HCT116 (cell line): Measurements from ENCODE around the gene TSC22D3. TPM values are rescaled to one million over a fixed set of nuclear protein-coding genes. Genes with fewer than 3 reads are reported as not detected.

ENCODE experiments used
- ATAC-seq: fragments of 200-7000 bp; cut with Tn5 transposase; 2 replicates; pipeline ENCODE4 v1.9.1; 2020; ENCODE audit warnings: mild to moderate bottlenecking, moderate library complexity
- BruUV-seq: library from RNA; stranded (reverse); fragments of 400-500 nt; replicated peaks from 2 replicates; lab custom pipeline; 2021; lab: Mats Ljungman, UMichigan
- CTCF ChIA-PET: fragments of 300-600 bp; sonication (Branson Sonifier 250); formaldehyde crosslinking; loops from one replicate; lab custom pipeline; 2021; ENCODE audit warnings: antibody characterized with exemption; lab: Charles Lee
- POLR2A ChIA-PET: fragments of 300-600, 350-600 bp; sonication (Branson Sonifier 250); formaldehyde crosslinking; loops from one replicate; lab custom pipeline; 2021; ENCODE audit warnings: antibody characterized with exemption; lab: Charles Lee
- RAD21 ChIA-PET, 2 experiments: fragments of 300-600 bp; sonication (Branson Sonifier 250); formaldehyde crosslinking; loops; one replicate each; lab custom pipeline; 2023; ENCODE audit warnings: low total read pairs in 2 of 2; ENCODE audit not compliant: uncharacterized antibody in 2 of 2, unreplicated experiment in 2 of 2, low non-redundant PET in 1 of 2; lab: Charles Lee
- DNase-seq: peaks from one replicate; pipeline ENCODE4 v3.0.0-alpha.2; 2010; ENCODE audit warnings: low read depth, low spot score
- H2AFZ ChIP-seq: fragments of 200-600 bp; shearing (Covaris generic), sonication (generic); 2 replicates; pipeline ENCODE4 v1.6.1; 2017; ENCODE audit warnings: low read depth, mixed run types, mixed read lengths, antibody characterized with exemption, low read length; ENCODE audit not compliant: poor library complexity, severe bottlenecking
- H3K27ac ChIP-seq: 2 replicates; pipeline ENCODE4 v1.5.1; 2012; ENCODE audit warnings: low read depth, low read length
- H3K27me3 ChIP-seq: fragments of 200-600 bp; sonication (generic); 2 replicates; pipeline ENCODE4 v1.6.1; 2016; ENCODE audit warnings: mixed run types, low read length, mixed read lengths; ENCODE audit not compliant: insufficient read depth
- H3K36me3 ChIP-seq, 2 experiments: fragments of 200-500 bp in 1 of 2; fragments of 200-600 bp in 1 of 2; sonication (Bioruptor generic) in 1 of 2; sonication (generic) in 1 of 2; 2 replicates each; pipeline versions ENCODE4 v1.5.1 to v1.6.1; 2014 to 2016; ENCODE audit warnings: low read length in 2 of 2, inconsistent platforms in 1 of 2, mixed read lengths in 1 of 2, mixed run types in 1 of 2; ENCODE audit not compliant: insufficient read depth in 2 of 2, control insufficient read depth in 1 of 2
- H3K4me1 ChIP-seq, 2 experiments: fragments of 200-600 bp in 1 of 2; sonication (generic) in 1 of 2; 2 replicates each; pipeline versions ENCODE4 v1.5.1 to v1.6.1; 2012 to 2017; ENCODE audit warnings: low read length in 2 of 2, inconsistent platforms in 1 of 2, mild to moderate bottlenecking in 1 of 2, mixed read lengths in 1 of 2, mixed run types in 1 of 2, moderate library complexity in 1 of 2; ENCODE audit not compliant: insufficient read depth in 2 of 2, control insufficient read depth in 1 of 2
- H3K4me2 ChIP-seq: fragments of 200-600 bp; sonication (generic); 2 replicates; pipeline ENCODE4 v1.6.1; 2017; ENCODE audit warnings: mixed run types, low read length, mixed read lengths
- H3K4me3 ChIP-seq, 2 experiments: fragments of 200-600 bp in 1 of 2; sonication (generic) in 1 of 2; replicated peaks in 1 of 2; 2 replicates each; pipeline ENCODE4 v1.5.1; 2011 to 2016; ENCODE audit warnings: low read length in 2 of 2, control low read depth in 1 of 2, low read depth in 1 of 2, mild to moderate bottlenecking in 1 of 2, mixed read lengths in 1 of 2, mixed run types in 1 of 2
- H3K79me2 ChIP-seq: fragments of 200-600 bp; sonication (generic); 2 replicates; pipeline ENCODE4 v1.6.1; 2017; ENCODE audit warnings: mild to moderate bottlenecking, mixed run types, low read length, moderate library complexity, mixed read lengths; ENCODE audit not compliant: insufficient read depth
- H3K9ac ChIP-seq: fragments of 200-600 bp; sonication (generic); 2 replicates; pipeline ENCODE4 v1.6.1; 2016; ENCODE audit warnings: low read length, mixed read lengths
- H3K9me2 ChIP-seq: fragments of 200-600 bp; sonication (generic), shearing (Covaris generic); 2 replicates; pipeline ENCODE4 v1.6.1; 2017; ENCODE audit warnings: mixed run types, mild to moderate bottlenecking, moderate library complexity; ENCODE audit not compliant: insufficient read depth
- H3K9me3 ChIP-seq, 2 experiments: fragments of 200-500 bp in 1 of 2; fragments of 200-600 bp in 1 of 2; sonication (Bioruptor generic) in 1 of 2; sonication (generic) in 1 of 2; 2 replicates each; pipeline ENCODE4 v1.6.1; 2014 to 2017; ENCODE audit warnings: low read length in 2 of 2, mixed read lengths in 2 of 2, inconsistent platforms in 1 of 2, low read depth in 1 of 2, mild to moderate bottlenecking in 1 of 2, mixed run types in 1 of 2, moderate library complexity in 1 of 2; ENCODE audit not compliant: control insufficient read depth in 1 of 2, insufficient read depth in 1 of 2
- H4K20me1 ChIP-seq: fragments of 200-600 bp; sonication (generic), shearing (Covaris generic); 2 replicates; pipeline ENCODE4 v1.6.1; 2017; ENCODE audit warnings: mixed run types, mild to moderate bottlenecking, moderate library complexity; ENCODE audit not compliant: insufficient read depth
- ATF3 ChIP-seq: IDR thresholded peaks from 2 replicates; pipeline ENCODE4 v1.6.1; 2012
- EGR1 ChIP-seq: IDR thresholded peaks from 2 replicates; pipeline ENCODE4 v1.6.1; 2012; ENCODE audit warnings: low read depth
- ELF1 ChIP-seq: IDR thresholded peaks from 2 replicates; pipeline ENCODE4 v1.6.1; 2012; ENCODE audit warnings: low read depth, borderline replicate concordance
- EZH2phosphoT487 ChIP-seq: fragments of 200-600 bp; IDR thresholded peaks from 2 replicates; pipeline ENCODE4 v1.6.1; 2018; ENCODE audit warnings: antibody characterized with exemption, borderline replicate concordance
- FOSL1 ChIP-seq: IDR thresholded peaks from 2 replicates; pipeline ENCODE4 v1.6.1; 2012; ENCODE audit warnings: low read depth
- JUND ChIP-seq: IDR thresholded peaks from 2 replicates; pipeline ENCODE4 v1.6.1; 2012
- MAX ChIP-seq: IDR thresholded peaks from 2 replicates; pipeline ENCODE4 v1.6.1; 2012
- POLR2A ChIP-seq: IDR thresholded peaks from 2 replicates; pipeline ENCODE4 v1.7.0; 2011; ENCODE audit warnings: borderline replicate concordance; ENCODE audit not compliant: insufficient read depth, insufficient read length; ENCODE audit errors: extremely low read depth
- POLR2AphosphoS5 ChIP-seq: IDR thresholded peaks from 2 replicates; pipeline ENCODE4 v1.6.1; 2011; ENCODE audit warnings: mild to moderate bottlenecking, low read depth, low read length, moderate library complexity
- RAD21 ChIP-seq: IDR thresholded peaks from 2 replicates; pipeline ENCODE4 v1.6.1; 2012; ENCODE audit warnings: low read depth, mild to moderate bottlenecking
- REST ChIP-seq: IDR thresholded peaks from 2 replicates; pipeline ENCODE4 v1.6.1; 2012; ENCODE audit warnings: low read depth
- SIN3A ChIP-seq: IDR thresholded peaks from 2 replicates; pipeline ENCODE4 v1.6.1; 2012; ENCODE audit warnings: low read depth
- SP1 ChIP-seq: IDR thresholded peaks from 2 replicates; pipeline ENCODE4 v1.6.1; 2012; ENCODE audit warnings: low read depth
- SRF ChIP-seq: IDR thresholded peaks from 2 replicates; pipeline ENCODE4 v1.6.1; 2012; ENCODE audit warnings: low read depth
- TCF7L2 ChIP-seq: IDR thresholded peaks from 2 replicates; pipeline ENCODE4 v1.7.0; 2011; ENCODE audit warnings: borderline replicate concordance, inconsistent platforms; ENCODE audit not compliant: insufficient read depth, insufficient read length; ENCODE audit errors: extremely low read depth
- YY1 ChIP-seq: IDR thresholded peaks from 2 replicates; pipeline ENCODE4 v1.6.1; 2011; ENCODE audit warnings: low read length, low read depth, moderate library complexity, mild to moderate bottlenecking; ENCODE audit not compliant: insufficient replicate concordance; ENCODE audit errors: extremely low read depth
- ZBTB33 ChIP-seq: IDR thresholded peaks from 2 replicates; pipeline ENCODE4 v1.6.1; 2011; ENCODE audit warnings: mild to moderate bottlenecking, low read length, moderate library complexity; ENCODE audit not compliant: insufficient replicate concordance; ENCODE audit errors: extremely low read depth
- ZFX ChIP-seq: fragments of 450-650 bp; IDR thresholded peaks from 2 replicates; pipeline ENCODE4 v1.6.1; 2017
- intact Hi-C: fragments of 100-400 bp; cut with micrococcal nuclease; formaldehyde crosslinking; loops from 2 replicates; pipeline ENCODE4 v1.10.0; 2022
- total RNA-seq: library from RNA; stranded (reverse); gene quantifications from one replicate; pipeline ENCODE4 v1.2.1, GENCODE V29; 2021; ENCODE audit not compliant: unreplicated experiment

Gene TSC22D3
- total RNA-seq, 1 experiment from 2014 or later: 24.6 TPM

GRCh38 chrX:107675823-107676555, 99.6 kb downstream of the TSC22D3 start:
- TF ChIP-seq POLR2AphosphoS5: no peak
- no peak for TF ChIP-seq SP1
- no peak for TF ChIP-seq POLR2A
- TF ChIP-seq SIN3A: no peak
- no peak for TF ChIP-seq ZBTB33
- no peak for TF ChIP-seq RAD21
- no peak for TF ChIP-seq EGR1
- TF ChIP-seq REST: no peak
- TF ChIP-seq TCF7L2: no peak
- no peak for TF ChIP-seq ATF3
- no peak for TF ChIP-seq SRF
- no peak for TF ChIP-seq MAX
- no peak for TF ChIP-seq ZFX
- TF ChIP-seq JUND: no peak
- no peak for TF ChIP-seq YY1
- TF ChIP-seq ELF1: no peak
- no peak for TF ChIP-seq FOSL1
- TF ChIP-seq EZH2phosphoT487: no peak
- Histone ChIP-seq H3K9ac (peak overlapping the region; percentile 82), H3K79me2 (no peaks in the 10 kb centered on the region), H3K27me3 (no peaks in the 10 kb centered on the region), H3K9me3 (no peaks in the 10 kb centered on the region), H3K27ac (peak overlapping the region; percentile 78), H4K20me1 (no peaks in the 10 kb centered on the region), H3K4me1 (peaks cover 33 to 55% of the 10 kb centered on the region in 2 experiments), H3K4me2 (peak overlapping the region; percentile 87), H2AFZ (no peak overlapping the region), H3K9me2 (no peaks in the 10 kb centered on the region), H3K36me3 (no peaks in the 10 kb centered on the region), H3K4me3 (peak overlapping the region; percentile 61 to 67)
- CTCF ChIA-PET: interaction anchor here (1.9 kb wide), 1 partner anchor 101 kb away, joined by 4 read pairs; the partner anchor contains the start of gene NCBP2L
- DNase-seq (no peak), ATAC-seq (no peak)
- TSS peak; percentile 57 for BruUV-seq
- POLR2A ChIA-PET: interaction anchor here (2.4 kb wide), 1 partner anchor 41 kb away, joined by 9 read pairs; no protein-coding TSS in a partner anchor
- RAD21 ChIA-PET: no interaction called here
- intact Hi-C loops: loop anchor here (1.0 kb wide), 1 partner anchor 41 kb away; no protein-coding TSS in a partner anchor
